Subcutaneous adipose tissue (tissue), 4 donors: Measurements from ENCODE around the gene PAK6. TPM values are rescaled to one million over a fixed set of nuclear protein-coding genes. Genes with fewer than 3 reads are reported as not detected.

Experiments
- total RNA-seq, 4 donors: library from RNA; depleted of rRNA; stranded (reverse); fragments of >200 nt; gene quantifications; one replicate each; pipeline ENCODE4 v1.1.0, GENCODE V29; 2016
- TF ChIP-seq, protein P1 (sequence below): fragments of 450-650 bp; IDR thresholded peaks from one replicate; pipeline ENCODE4 v1.5.1; 2016; ENCODE audit warnings: low read depth, mild to moderate bottlenecking, control low read depth, antibody characterized with exemption, moderate library complexity

The PAK6 gene
- total RNA-seq, 4 donors from 2014 or later: 0.49 to 4.1 (median 0.81) TPM

DNA sequence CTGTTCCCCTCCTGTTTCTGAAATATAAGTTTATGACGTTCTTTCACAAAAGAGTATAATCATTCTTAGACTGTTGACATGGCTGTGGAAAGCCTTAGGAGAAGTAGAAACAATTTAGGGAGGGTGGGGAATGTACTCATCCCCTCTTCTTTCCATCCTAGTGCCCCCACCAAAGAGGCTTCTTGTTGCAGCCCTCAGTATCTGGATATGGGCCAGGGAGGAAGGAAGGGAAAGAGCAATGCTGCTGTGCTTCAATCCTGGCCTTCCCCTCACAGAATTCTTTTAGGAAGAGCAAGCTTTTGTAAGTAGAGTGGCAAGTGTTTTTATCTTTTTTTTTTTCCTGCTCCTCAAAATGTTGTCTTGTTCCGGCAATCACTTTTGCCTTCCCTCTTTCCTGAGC is 86.3 kb downstream of the PAK6 start:
- TF ChIP-seq, protein P1, sequence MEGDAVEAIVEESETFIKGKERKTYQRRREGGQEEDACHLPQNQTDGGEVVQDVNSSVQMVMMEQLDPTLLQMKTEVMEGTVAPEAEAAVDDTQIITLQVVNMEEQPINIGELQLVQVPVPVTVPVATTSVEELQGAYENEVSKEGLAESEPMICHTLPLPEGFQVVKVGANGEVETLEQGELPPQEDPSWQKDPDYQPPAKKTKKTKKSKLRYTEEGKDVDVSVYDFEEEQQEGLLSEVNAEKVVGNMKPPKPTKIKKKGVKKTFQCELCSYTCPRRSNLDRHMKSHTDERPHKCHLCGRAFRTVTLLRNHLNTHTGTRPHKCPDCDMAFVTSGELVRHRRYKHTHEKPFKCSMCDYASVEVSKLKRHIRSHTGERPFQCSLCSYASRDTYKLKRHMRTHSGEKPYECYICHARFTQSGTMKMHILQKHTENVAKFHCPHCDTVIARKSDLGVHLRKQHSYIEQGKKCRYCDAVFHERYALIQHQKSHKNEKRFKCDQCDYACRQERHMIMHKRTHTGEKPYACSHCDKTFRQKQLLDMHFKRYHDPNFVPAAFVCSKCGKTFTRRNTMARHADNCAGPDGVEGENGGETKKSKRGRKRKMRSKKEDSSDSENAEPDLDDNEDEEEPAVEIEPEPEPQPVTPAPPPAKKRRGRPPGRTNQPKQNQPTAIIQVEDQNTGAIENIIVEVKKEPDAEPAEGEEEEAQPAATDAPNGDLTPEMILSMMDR: no peak

DNA sequence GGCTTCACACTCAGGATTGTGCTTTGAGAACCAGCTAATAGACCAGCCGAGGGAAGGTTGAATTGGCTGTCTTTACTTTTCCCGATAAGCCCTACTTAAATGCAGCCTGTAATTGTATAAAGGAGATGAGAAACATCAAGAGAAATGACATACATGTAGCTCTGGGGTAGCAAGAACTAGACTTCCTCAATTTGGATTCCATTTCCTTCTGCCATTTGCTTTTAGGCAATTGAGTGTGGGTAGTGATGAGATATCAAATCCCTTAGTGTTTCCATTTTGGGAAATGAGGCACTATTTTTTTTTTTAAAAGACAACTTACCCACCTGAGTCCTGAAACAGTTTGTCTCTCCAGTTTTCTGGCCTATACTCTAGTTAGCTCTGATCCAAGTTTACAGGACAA is 86.8 kb downstream of the PAK6 start:
- TF ChIP-seq, protein P1: no peak

Other genes starting within 250 kb of the PAK6 start
- 100 to 1,000 TPM; 237 to 371 (median 275) TPM for gene SRP14, start 199.9 kb upstream of the PAK6 start, total RNA-seq
- 10 to 100 TPM in 1 of 4 donors, 1 to 10 TPM in 3; 4.9 to 12.9 (median 6.6) TPM for gene BMF, start 130.2 kb upstream of the PAK6 start, total RNA-seq
- 1 to 10 TPM in 2 of 4 donors, under 1 TPM in 1, not detected in 1; 0.33 to 8.8 (median 3.3) TPM for gene BUB1B, start 78.0 kb upstream of the PAK6 start, total RNA-seq
- not detected for gene ANKRD63, start 44.0 kb downstream of the PAK6 start, total RNA-seq
- 10 to 100 TPM; 13.8 to 69.7 (median 20.2) TPM for gene PLCB2, start 68.9 kb downstream of the PAK6 start, total RNA-seq
- gene INAFM2, start 84.6 kb downstream of the PAK6 start, total RNA-seq: 10 to 100 TPM in 1 of 4 donors, 1 to 10 TPM in 3; 4.0 to 16.5 (median 8.1) TPM
- 1 to 10 TPM in 3 of 4 donors, under 1 TPM in 1; 0.65 to 5.3 (median 3.0) TPM for gene CCDC9B, start 101.9 kb downstream of the PAK6 start, total RNA-seq
- gene PHGR1, start 112.0 kb downstream of the PAK6 start, total RNA-seq: 10 to 100 TPM in 1 of 4 donors, 1 to 10 TPM in 1, not detected in 2; 3.9 to 16.0 TPM
- gene DISP2, start 119.2 kb downstream of the PAK6 start, total RNA-seq: under 1 TPM in 3 of 4 donors, not detected in 1; under 0.01 to 0.19 (median under 0.01) TPM
- gene KNSTRN, start 143.7 kb downstream of the PAK6 start, total RNA-seq: 10 to 100 TPM in 3 of 4 donors, 1 to 10 TPM in 1; 7.9 to 24.9 (median 12.9) TPM
- 100 to 1,000 TPM in 1 of 4 donors, 10 to 100 TPM in 3; 24.9 to 101 (median 48.0) TPM for gene IVD, start 166.7 kb downstream of the PAK6 start, total RNA-seq
- gene BAHD1, start 201.9 kb downstream of the PAK6 start, total RNA-seq: 10 to 100 TPM in 1 of 4 donors, 1 to 10 TPM in 3; 4.1 to 17.1 (median 9.1) TPM
- 1 to 10 TPM; 9.0 to 9.8 (median 9.7) TPM for gene CHST14, start 231.9 kb downstream of the PAK6 start, total RNA-seq